Loucy (cell line): Measurements from ENCODE around the gene PDE6B.

Experiments
- H2AFZ ChIP-seq: fragments of 200-600 bp; sonication (generic); 2 replicates; pipeline ENCODE4 v1.6.0; 2016; ENCODE audit warnings: antibody characterized with exemption, mild to moderate bottlenecking, low read length, moderate library complexity
- H3F3A ChIP-seq: fragments of 200-600 bp; 2 replicates; pipeline ENCODE4 v1.6.0; 2016; ENCODE audit warnings: antibody characterized with exemption, low read depth, mild to moderate bottlenecking
- H3K27me3 ChIP-seq: fragments of 200-600 bp; sonication (generic); 2 replicates; pipeline ENCODE4 v1.6.1; 2014; ENCODE audit warnings: low read length, mild to moderate bottlenecking; ENCODE audit not compliant: insufficient read depth, poor library complexity, severe bottlenecking
- H3K36me3 ChIP-seq: fragments of 200-600 bp; sonication (generic); 2 replicates; pipeline ENCODE4 v1.6.1; 2016; ENCODE audit warnings: low read length; ENCODE audit not compliant: insufficient read depth
- H3K4me1 ChIP-seq: fragments of 200-600 bp; sonication (generic); 2 replicates; pipeline ENCODE4 v1.5.1; 2014; ENCODE audit warnings: low read length, mild to moderate bottlenecking; ENCODE audit not compliant: insufficient read depth, poor library complexity, severe bottlenecking
- H3K4me2 ChIP-seq: fragments of 200-600 bp; sonication (generic); 2 replicates; pipeline ENCODE4 v1.6.0; 2014; ENCODE audit warnings: antibody characterized with exemption, low read length, low read depth, mild to moderate bottlenecking; ENCODE audit not compliant: poor library complexity, severe bottlenecking
- H3K4me3 ChIP-seq: fragments of 200-600 bp; sonication (generic); 2 replicates; pipeline ENCODE4 v1.5.1; 2014; ENCODE audit warnings: low read length, mild to moderate bottlenecking, mixed read lengths; ENCODE audit not compliant: poor library complexity, severe bottlenecking
- H3K79me2 ChIP-seq: fragments of 200-600 bp; sonication (generic); 2 replicates; pipeline ENCODE4 v1.6.1; 2014; ENCODE audit warnings: low read length; ENCODE audit not compliant: insufficient read depth
- H3K9ac ChIP-seq: fragments of 200-600 bp; sonication (generic); 2 replicates; pipeline ENCODE4 v1.6.0; 2014; ENCODE audit warnings: mild to moderate bottlenecking, low read depth, low read length, moderate library complexity; ENCODE audit not compliant: poor library complexity, severe bottlenecking
- H3K9me2 ChIP-seq: fragments of 200-600 bp; sonication (generic); replicated peaks from 2 replicates; pipeline ENCODE4 v1.6.1; 2016; ENCODE audit warnings: low read depth, low read length, mixed read lengths
- H3K9me3 ChIP-seq: fragments of 200-600 bp; sonication (generic); 2 replicates; pipeline ENCODE4 v1.6.1; 2014; ENCODE audit warnings: mild to moderate bottlenecking, antibody characterized with exemption, low read length, low read depth; ENCODE audit not compliant: insufficient read depth
- H4K20me1 ChIP-seq: fragments of 200-600 bp; sonication (generic); 2 replicates; pipeline ENCODE4 v1.6.0; 2014; ENCODE audit warnings: antibody characterized with exemption, low read length, mild to moderate bottlenecking; ENCODE audit not compliant: insufficient read depth, poor library complexity, severe bottlenecking
- EZH2phosphoT487 ChIP-seq: fragments of 200-600 bp; IDR thresholded peaks from 2 replicates; pipeline ENCODE4 v1.6.1; 2018; ENCODE audit warnings: antibody characterized with exemption, mild to moderate bottlenecking, moderate library complexity, borderline replicate concordance
- TF ChIP-seq, protein P1 (sequence below): fragments of 200-600 bp; sonication (generic); conservative IDR thresholded peaks from 2 replicates; pipeline ENCODE4 v1.5.1; 2014; ENCODE audit warnings: mild to moderate bottlenecking, antibody characterized with exemption, low read length

The PDE6B gene

DNA sequence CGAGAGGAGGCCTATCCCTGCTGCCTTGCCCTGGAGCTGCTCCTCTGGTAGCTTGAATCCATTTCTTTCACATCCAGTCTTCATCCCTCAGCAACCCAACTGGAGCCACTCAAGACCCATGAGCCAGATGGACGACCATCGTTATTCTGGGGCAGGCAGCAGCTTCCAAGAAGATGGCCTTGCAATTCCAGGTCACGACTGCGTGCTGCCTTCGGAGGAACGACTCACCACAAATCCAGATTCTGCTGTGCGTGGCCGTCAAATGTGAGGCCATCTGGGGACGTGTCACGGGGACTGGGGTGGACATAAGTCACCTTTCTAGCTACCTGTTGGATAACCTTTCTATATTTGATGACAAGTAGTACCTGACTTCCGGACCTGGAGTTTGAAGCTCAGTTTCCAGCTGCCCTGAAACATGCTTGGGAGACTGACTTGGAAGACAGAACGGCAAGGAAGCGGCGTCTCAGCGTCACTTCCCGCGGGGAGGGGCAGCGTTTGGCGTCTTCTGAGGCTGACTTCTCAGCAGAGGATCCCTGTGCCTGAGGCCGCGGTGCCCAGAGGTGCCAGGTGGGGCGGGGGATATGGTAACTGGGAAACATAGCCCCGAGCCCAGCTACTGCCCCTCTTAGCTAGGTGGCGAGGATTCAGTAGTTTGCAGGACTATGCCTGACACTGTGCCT lies 37.6 kb upstream of the PDE6B start:
- H4K20me1 ChIP-seq, result no peaks in the 10 kb centered on the region
- H2AFZ ChIP-seq, result no peak overlapping the region
- TF ChIP-seq, protein P1, sequence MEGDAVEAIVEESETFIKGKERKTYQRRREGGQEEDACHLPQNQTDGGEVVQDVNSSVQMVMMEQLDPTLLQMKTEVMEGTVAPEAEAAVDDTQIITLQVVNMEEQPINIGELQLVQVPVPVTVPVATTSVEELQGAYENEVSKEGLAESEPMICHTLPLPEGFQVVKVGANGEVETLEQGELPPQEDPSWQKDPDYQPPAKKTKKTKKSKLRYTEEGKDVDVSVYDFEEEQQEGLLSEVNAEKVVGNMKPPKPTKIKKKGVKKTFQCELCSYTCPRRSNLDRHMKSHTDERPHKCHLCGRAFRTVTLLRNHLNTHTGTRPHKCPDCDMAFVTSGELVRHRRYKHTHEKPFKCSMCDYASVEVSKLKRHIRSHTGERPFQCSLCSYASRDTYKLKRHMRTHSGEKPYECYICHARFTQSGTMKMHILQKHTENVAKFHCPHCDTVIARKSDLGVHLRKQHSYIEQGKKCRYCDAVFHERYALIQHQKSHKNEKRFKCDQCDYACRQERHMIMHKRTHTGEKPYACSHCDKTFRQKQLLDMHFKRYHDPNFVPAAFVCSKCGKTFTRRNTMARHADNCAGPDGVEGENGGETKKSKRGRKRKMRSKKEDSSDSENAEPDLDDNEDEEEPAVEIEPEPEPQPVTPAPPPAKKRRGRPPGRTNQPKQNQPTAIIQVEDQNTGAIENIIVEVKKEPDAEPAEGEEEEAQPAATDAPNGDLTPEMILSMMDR, result no peak
- no peak for TF ChIP-seq EZH2phosphoT487
- no peaks in the 10 kb centered on the region for H3K9me2 ChIP-seq
- no peaks in the 10 kb centered on the region for H3K36me3 ChIP-seq
- no peaks in the 10 kb centered on the region for H3K4me1 ChIP-seq
- no peaks in the 10 kb centered on the region for H3K27me3 ChIP-seq
- no peak overlapping the region for H3K4me2 ChIP-seq
- H3F3A ChIP-seq, result no peaks in the 10 kb centered on the region
- no peaks in the 10 kb centered on the region for H3K79me2 ChIP-seq
- no peak overlapping the region for H3K9ac ChIP-seq
- peaks cover 18% of the 10 kb centered on the region; the same call in 1 of the 2 replicates for H3K9me3 ChIP-seq
- H3K4me3 ChIP-seq, result no peak overlapping the region

DNA sequence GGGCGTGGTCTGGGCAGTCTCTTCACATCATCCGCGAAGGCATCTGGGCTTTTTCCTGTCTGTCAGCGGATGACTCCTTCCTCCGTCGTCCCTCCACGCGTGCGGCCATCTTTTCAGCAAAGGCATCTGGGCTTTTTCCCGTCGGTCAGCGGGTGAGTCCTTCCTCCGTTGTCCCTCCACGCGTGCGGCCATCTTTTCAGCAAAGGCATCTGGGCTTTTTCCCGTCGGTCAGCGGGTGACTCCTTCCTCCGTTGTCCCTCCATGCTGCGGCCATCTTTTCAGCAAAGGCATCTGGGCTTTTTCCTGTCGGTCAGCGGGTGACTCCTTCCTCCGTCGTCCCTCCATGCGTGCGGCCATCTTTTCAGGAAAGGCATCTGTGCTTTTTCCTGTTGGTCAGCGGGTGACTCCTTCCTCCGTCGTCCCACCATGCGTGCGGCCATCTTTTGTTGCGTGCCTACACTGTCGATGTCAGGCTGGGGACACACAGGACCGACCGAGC lies 37.0 kb upstream of the PDE6B start:
- no peak overlapping the region for H3K4me3 ChIP-seq
- no peaks in the 10 kb centered on the region for H3F3A ChIP-seq
- no peaks in the 10 kb centered on the region for H4K20me1 ChIP-seq
- no peaks in the 10 kb centered on the region for H3K27me3 ChIP-seq
- no peak overlapping the region for H3K9ac ChIP-seq
- no peaks in the 10 kb centered on the region for H3K4me1 ChIP-seq
- H2AFZ ChIP-seq, result no peak overlapping the region
- H3K36me3 ChIP-seq, result no peaks in the 10 kb centered on the region
- H3K9me3 ChIP-seq, result peaks cover 18% of the 10 kb centered on the region; the same call in 1 of the 2 replicates
- no peak overlapping the region for H3K4me2 ChIP-seq
- TF ChIP-seq, protein P1, result no peak
- TF ChIP-seq EZH2phosphoT487, result no peak
- H3K9me2 ChIP-seq, result no peaks in the 10 kb centered on the region
- no peaks in the 10 kb centered on the region for H3K79me2 ChIP-seq

DNA sequence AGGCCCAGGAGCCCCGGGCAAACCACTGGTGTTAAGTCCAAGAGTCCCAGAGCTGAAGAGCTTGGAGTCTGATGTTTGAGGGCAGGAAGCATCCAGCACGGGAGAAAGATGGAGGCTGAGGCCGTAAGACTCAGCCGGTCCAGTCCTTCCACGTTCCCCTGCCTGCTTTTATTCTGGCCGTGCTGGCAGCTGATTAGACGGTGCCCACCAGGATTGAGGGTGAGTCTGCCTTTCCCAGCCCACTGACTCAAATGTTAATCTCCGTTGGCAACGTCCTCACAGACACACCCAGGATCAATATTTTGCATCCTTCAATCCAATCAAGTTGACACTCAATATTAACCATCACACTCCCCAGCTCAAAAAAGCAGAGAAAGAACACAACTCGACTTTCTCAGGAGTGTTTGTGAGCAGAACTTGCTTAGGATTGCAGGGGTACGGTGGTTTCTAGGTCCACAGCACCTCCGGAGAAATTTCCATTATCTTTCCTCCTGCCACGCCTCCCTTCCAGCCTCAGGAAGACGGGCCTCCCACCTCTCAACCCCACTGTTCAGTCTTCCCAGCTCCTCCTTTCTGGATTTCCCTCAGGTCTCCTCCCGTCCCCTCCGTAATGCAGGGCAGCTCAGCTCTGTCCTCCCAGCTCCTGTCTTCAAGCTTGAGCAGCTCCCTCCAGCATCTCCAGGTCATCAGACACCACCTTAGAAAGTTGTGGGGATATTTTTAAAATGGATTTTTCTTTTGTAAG lies 36.0 kb upstream of the PDE6B start:
- Histone ChIP-seq H3K9ac (no peak overlapping the region), H3K9me3 (peaks cover 10% of the 10 kb centered on the region; the same call in 1 of the 2 replicates), H3K79me2 (no peaks in the 10 kb centered on the region), H3K36me3 (no peaks in the 10 kb centered on the region), H3K4me1 (no peaks in the 10 kb centered on the region), H3K4me2 (no peak overlapping the region), H2AFZ (no peak overlapping the region), H3K27me3 (no peaks in the 10 kb centered on the region), H3K4me3 (no peak overlapping the region), H3F3A (no peaks in the 10 kb centered on the region), H3K9me2 (no peaks in the 10 kb centered on the region), H4K20me1 (no peaks in the 10 kb centered on the region)
- TF ChIP-seq EZH2phosphoT487, result no peak
- TF ChIP-seq, protein P1, result no peak
